ENCODE measurements around the gene NCR3LG1.
A peak's percentile ranks its signal among the peaks of the same experiment; 100 is the strongest.

Gene NCR3LG1

GRCh38 chr11:17406082-17406817 is 54.6 kb downstream of the NCR3LG1 start:
- Histone ChIP-seq H3F3A (ENCODE audit: insufficient read depth, low read length) (no peaks in the 10 kb centered on the region), H3K36me3 (ENCODE audit: insufficient read depth, low read length) (no peaks in the 10 kb centered on the region), H3K4me3 (ENCODE audit: low read depth, low read length, poor library complexity, severe bottlenecking) (no peak overlapping the region), H3K27me3 (ENCODE audit: insufficient read depth, low read length) (no peaks in the 10 kb centered on the region), H3K4me2 (ENCODE audit: low read length) (no peak overlapping the region), H3K27ac (ENCODE audit: low read depth, low read length, poor library complexity, severe bottlenecking) (no peak overlapping the region), H2AFZ (ENCODE audit: low read length) (peak overlapping the region; percentile 97; the same call in 1 of the 2 replicates), H3K9ac (ENCODE audit: low read length) (no peak overlapping the region), H3K79me2 (ENCODE audit: insufficient read depth, low read length) (no peaks in the 10 kb centered on the region), H3K4me1 (ENCODE audit: insufficient read depth, low read length, severe bottlenecking) (peaks cover 23% of the 10 kb centered on the region), H3K9me2 (ENCODE audit: low read depth, low read length) (no peaks in the 10 kb centered on the region), H4K20me1 (ENCODE audit: insufficient read depth, low read length) (no peaks in the 10 kb centered on the region), H3K9me3 (ENCODE audit: low read length) (no peaks in the 10 kb centered on the region)
- TF ChIP-seq CTCF (IDR thresholded peaks at IDR 0.05; ENCODE audit: low read length) (no peak), EZH2 (IDR thresholded peaks at IDR 0.05; ENCODE audit: borderline replicate concordance, low read length) (no peak)

GRCh38 chr11:17406818-17407149 is 55.2 kb downstream of the NCR3LG1 start:
- no peaks in the 10 kb centered on the region for H3F3A ChIP-seq (ENCODE audit: insufficient read depth, low read length)
- TF ChIP-seq EZH2 (IDR thresholded peaks at IDR 0.05; ENCODE audit: borderline replicate concordance, low read length) (no peak), CTCF (IDR thresholded peaks at IDR 0.05; ENCODE audit: low read length) (no peak)
- no peak overlapping the region for H3K27ac ChIP-seq (ENCODE audit: low read depth, low read length, poor library complexity, severe bottlenecking)
- no peaks in the 10 kb centered on the region for H3K79me2 ChIP-seq (ENCODE audit: insufficient read depth, low read length)
- H3K9me2 ChIP-seq (ENCODE audit: low read depth, low read length), result no peaks in the 10 kb centered on the region
- no peaks in the 10 kb centered on the region for H3K36me3 ChIP-seq (ENCODE audit: insufficient read depth, low read length)
- no peak overlapping the region for H3K4me3 ChIP-seq (ENCODE audit: low read depth, low read length, poor library complexity, severe bottlenecking)
- no peak overlapping the region for H3K4me2 ChIP-seq (ENCODE audit: low read length)
- no peaks in the 10 kb centered on the region for H3K27me3 ChIP-seq (ENCODE audit: insufficient read depth, low read length)
- no peak overlapping the region for H2AFZ ChIP-seq (ENCODE audit: low read length)
- H4K20me1 ChIP-seq (ENCODE audit: insufficient read depth, low read length), result no peaks in the 10 kb centered on the region
- H3K4me1 ChIP-seq (ENCODE audit: insufficient read depth, low read length, severe bottlenecking), result peaks cover 20% of the 10 kb centered on the region
- no peaks in the 10 kb centered on the region for H3K9me3 ChIP-seq (ENCODE audit: low read length)
- H3K9ac ChIP-seq (ENCODE audit: low read length), result no peak overlapping the region

- no peaks in the 10 kb centered on the region for H3K36me3 ChIP-seq (ENCODE audit: insufficient read depth, low read length)
- no peaks in the 10 kb centered on the region for H3K27me3 ChIP-seq (ENCODE audit: insufficient read depth, low read length)
- H3K4me1 ChIP-seq (ENCODE audit: insufficient read depth, low read length, severe bottlenecking), result peaks cover 20% of the 10 kb centered on the region
- H3K79me2 ChIP-seq (ENCODE audit: insufficient read depth, low read length), result no peaks in the 10 kb centered on the region
- no peak overlapping the region for H2AFZ ChIP-seq (ENCODE audit: low read length)
- H3K27ac ChIP-seq (ENCODE audit: low read depth, low read length, poor library complexity, severe bottlenecking), result no peak overlapping the region
- H4K20me1 ChIP-seq (ENCODE audit: insufficient read depth, low read length), result no peaks in the 10 kb centered on the region
- H3K9me2 ChIP-seq (ENCODE audit: low read depth, low read length), result no peaks in the 10 kb centered on the region
- H3K4me2 ChIP-seq (ENCODE audit: low read length), result no peak overlapping the region
- no peak overlapping the region for H3K4me3 ChIP-seq (ENCODE audit: low read depth, low read length, poor library complexity, severe bottlenecking)
- TF ChIP-seq CTCF (IDR thresholded peaks at IDR 0.05; ENCODE audit: low read length), result no peak
- no peak for TF ChIP-seq EZH2 (IDR thresholded peaks at IDR 0.05; ENCODE audit: borderline replicate concordance, low read length)
- H3K9me3 ChIP-seq (ENCODE audit: low read length), result no peaks in the 10 kb centered on the region
- no peaks in the 10 kb centered on the region for H3F3A ChIP-seq (ENCODE audit: insufficient read depth, low read length)
- no peak overlapping the region for H3K9ac ChIP-seq (ENCODE audit: low read length)
Measured at GRCh38 chr11:17407575-17407974, 56.0 kb downstream of the NCR3LG1 start.

Data from OCI-LY1 (cell line).